GM23338 (cell line): ENCODE measurements around the gene ABI3. TPM values are rescaled to one million over a fixed set of nuclear protein-coding genes. Genes with fewer than 3 reads are reported as not detected.

ENCODE experiments used
- ATAC-seq: fragments of 200-7000 bp; cut with Tn5 transposase; 3 replicates; pipeline ENCODE4 v1.9.1; 2020
- DNase-seq: peaks from one replicate; pipeline ENCODE4 v3.0.0-alpha.2; 2015; ENCODE audit warnings: low spot score
- H2AFZ ChIP-seq: fragments of 200-600 bp; sonication (generic); 2 replicates; pipeline ENCODE4 v1.8.0; 2016; ENCODE audit warnings: antibody characterized with exemption, mild to moderate bottlenecking, moderate library complexity
- H3F3A ChIP-seq: fragments of 200-600 bp; sonication (generic); replicated peaks from 2 replicates; pipeline ENCODE4 v1.8.0; 2017; ENCODE audit warnings: antibody characterized with exemption, mixed run types, low read depth
- H3K27ac ChIP-seq: fragments of 200-600 bp; sonication (generic); 2 replicates; pipeline ENCODE4 v1.6.1; 2016; ENCODE audit warnings: low read depth
- H3K27me3 ChIP-seq: fragments of 200-600 bp; sonication (generic); 2 replicates; pipeline ENCODE4 v1.8.0; 2016; ENCODE audit warnings: mild to moderate bottlenecking, mixed run types, moderate library complexity; ENCODE audit not compliant: insufficient read depth
- H3K36me3 ChIP-seq: fragments of 200-600 bp; sonication (generic); 2 replicates; pipeline ENCODE4 v1.8.0; 2016; ENCODE audit warnings: mild to moderate bottlenecking; ENCODE audit not compliant: insufficient read depth
- H3K4me1 ChIP-seq: fragments of 200-600 bp; sonication (generic); 2 replicates; pipeline ENCODE4 v1.8.0; 2016; ENCODE audit warnings: mild to moderate bottlenecking, moderate library complexity; ENCODE audit not compliant: insufficient read depth
- H3K4me2 ChIP-seq: fragments of 200-600 bp; sonication (generic); 2 replicates; pipeline ENCODE4 v1.7.1; 2017; ENCODE audit warnings: mixed run types
- H3K4me3 ChIP-seq: fragments of 200-600 bp; sonication (generic); 2 replicates; pipeline ENCODE4 v1.6.1; 2016; ENCODE audit warnings: mixed run types
- H3K79me2 ChIP-seq: fragments of 200-600 bp; sonication (generic); replicated peaks from 2 replicates; pipeline ENCODE4 v1.8.0; 2017; ENCODE audit warnings: mild to moderate bottlenecking; ENCODE audit not compliant: insufficient read depth
- H3K9me2 ChIP-seq: fragments of 200-600 bp; sonication (generic); 2 replicates; pipeline ENCODE4 v1.8.0; 2017; ENCODE audit not compliant: insufficient read depth
- H4K20me1 ChIP-seq: fragments of 200-600 bp; sonication (generic); replicated peaks from 2 replicates; pipeline ENCODE4 v1.8.0; 2017; ENCODE audit warnings: mild to moderate bottlenecking; ENCODE audit not compliant: insufficient read depth
- H3K27ac Mint-ChIP-seq: 2 replicates; pipeline ENCODE4 v1.8.0; 2020; ENCODE audit warnings: inconsistent platforms, mild to moderate bottlenecking, moderate library complexity, mixed read lengths
- H3K27me3 Mint-ChIP-seq: 3 replicates; pipeline ENCODE4 v1.8.0; 2022; ENCODE audit warnings: low read depth, mild to moderate bottlenecking, moderate library complexity, mixed read lengths, inconsistent platforms; ENCODE audit not compliant: insufficient read depth, poor library complexity
- H3K36me3 Mint-ChIP-seq: 3 replicates; pipeline ENCODE4 v1.8.0; 2021; ENCODE audit warnings: low read depth, mild to moderate bottlenecking, inconsistent platforms, moderate library complexity, mixed read lengths
- H3K4me1 Mint-ChIP-seq: 3 replicates; pipeline ENCODE4 v1.8.0; 2020; ENCODE audit warnings: mild to moderate bottlenecking, inconsistent platforms, mixed read lengths
- H3K4me3 Mint-ChIP-seq: 3 replicates; pipeline ENCODE4 v1.8.0; 2021; ENCODE audit warnings: moderate library complexity, mild to moderate bottlenecking, inconsistent platforms, mixed read lengths
- H3K9me3 Mint-ChIP-seq: 3 replicates; pipeline ENCODE4 v1.8.0; 2020; ENCODE audit warnings: moderate library complexity, mild to moderate bottlenecking, inconsistent platforms, mixed read lengths
- JUNB ChIP-seq: IDR thresholded peaks from one replicate; pipeline ENCODE4 v1.6.1; 2016; ENCODE audit warnings: antibody characterized with exemption; ENCODE audit not compliant: unreplicated experiment
- POLR2AphosphoS5 ChIP-seq: IDR thresholded peaks from 2 replicates; pipeline ENCODE4 v1.6.1; 2016; ENCODE audit warnings: antibody characterized with exemption, low read depth
- STAT1 ChIP-seq: IDR thresholded peaks from one replicate; pipeline ENCODE4 v1.6.1; 2016; ENCODE audit warnings: antibody characterized with exemption; ENCODE audit not compliant: unreplicated experiment
- ZNF114 ChIP-seq: fragments of 250-450 bp; sonication (Bioruptor Pico); IDR thresholded peaks from 2 replicates; pipeline ENCODE4 v1.5.0; 2020; ENCODE audit warnings: mild to moderate bottlenecking, moderate library complexity
- polyA plus RNA-seq: library from polyadenylated mRNA; unstranded; fragments of >200 nt; fragmentation: Nextera tagmentation; extraction: Ambion mirVana; gene quantifications from 2 replicates; pipeline ENCODE4 v1.2.1, GENCODE V29; 2016
- total RNA-seq: library from RNA; depleted of rRNA; stranded (reverse); fragments of >200 nt; shearing (Covaris generic); gene quantifications from 2 replicates; pipeline ENCODE4 v1.2.3, GENCODE V29; 2014
- TF ChIP-seq, protein P1 (sequence below): fragments of 250-450 bp; sonication (Bioruptor Pico); IDR thresholded peaks from 2 replicates; pipeline ENCODE4 v1.5.0; 2020; ENCODE audit warnings: mild to moderate bottlenecking, moderate library complexity
- TF ChIP-seq, protein P2 (sequence below): IDR thresholded peaks from 2 replicates; pipeline ENCODE4 v1.6.1; 2016; ENCODE audit warnings: antibody characterized with exemption

ABI3 gene
- total and polyA plus RNA-seq, 2 experiments from 2014 or later = 1.8 to 3.0 TPM

DNA sequence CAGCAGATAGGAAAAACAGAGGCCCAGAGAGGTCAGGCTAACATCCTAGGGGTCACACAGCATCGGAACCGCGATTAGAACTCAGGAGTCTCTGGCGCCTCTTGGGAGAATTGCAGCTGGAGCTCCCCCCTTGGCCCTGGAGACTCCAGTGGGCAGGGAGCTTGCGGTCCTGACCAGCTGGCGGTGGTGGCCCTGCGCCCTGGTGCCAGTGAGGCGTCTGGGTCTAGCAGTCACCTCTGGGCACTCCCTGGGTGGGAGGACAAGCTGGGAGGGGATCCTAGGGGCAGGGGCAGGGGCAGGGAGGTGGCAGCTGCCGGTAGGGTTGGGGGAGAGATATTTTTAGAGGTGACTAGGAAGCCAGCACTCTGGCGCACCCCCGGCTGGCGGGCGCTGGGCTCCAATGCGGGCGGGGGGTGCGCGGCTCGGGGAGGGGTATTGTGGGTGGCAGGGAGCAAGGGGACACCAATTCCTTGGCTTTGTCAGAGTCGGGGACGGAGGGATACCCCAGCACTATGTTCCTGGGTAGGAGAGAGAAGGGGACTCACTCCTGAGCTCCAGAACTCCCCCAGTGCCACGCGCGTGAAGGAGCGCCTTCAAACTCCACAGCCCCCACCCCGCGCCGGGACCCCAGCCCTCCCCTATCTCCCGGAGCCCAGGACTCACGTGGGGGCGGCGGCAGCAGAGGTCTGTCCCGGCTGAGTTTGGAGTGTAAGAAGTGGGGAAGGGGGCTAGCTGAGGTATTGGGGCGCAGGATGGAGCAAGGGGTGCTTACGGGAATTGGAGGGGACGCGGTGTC is 19.5 kb downstream of the ABI3 start:
- Histone ChIP-seq H3K4me2 (peak overlapping the region; percentile 96), H3K27me3 (peaks cover 67% of the 10 kb centered on the region), H3K27ac (no peak overlapping the region), H3K36me3 (no peaks in the 10 kb centered on the region), H4K20me1 (no peaks in the 10 kb centered on the region), H3K4me3 (peak overlapping the region; percentile 91), H3K79me2 (no peaks in the 10 kb centered on the region), H3F3A (peaks cover 4% of the 10 kb centered on the region; the same call in 1 of the 2 replicates), H3K4me1 (peaks cover 16% of the 10 kb centered on the region; the same call in 1 of the 2 replicates), H2AFZ (peak overlapping the region; percentile 98), H3K9me2 (no peaks in the 10 kb centered on the region)
- DNase-seq = peak; percentile 40
- Mint-ChIP-seq H3K4me3 (peak overlapping the region; percentile 70), H3K27ac (no peak overlapping the region), H3K9me3 (no peaks in the 10 kb centered on the region), H3K4me1 (peaks cover 20% of the 10 kb centered on the region), H3K36me3 (no peaks in the 10 kb centered on the region; the same call in 2 of the 3 replicates), H3K27me3 (peaks cover 63% of the 10 kb centered on the region)
- peak; percentile 18 for ATAC-seq
- TF ChIP-seq, protein P1, sequence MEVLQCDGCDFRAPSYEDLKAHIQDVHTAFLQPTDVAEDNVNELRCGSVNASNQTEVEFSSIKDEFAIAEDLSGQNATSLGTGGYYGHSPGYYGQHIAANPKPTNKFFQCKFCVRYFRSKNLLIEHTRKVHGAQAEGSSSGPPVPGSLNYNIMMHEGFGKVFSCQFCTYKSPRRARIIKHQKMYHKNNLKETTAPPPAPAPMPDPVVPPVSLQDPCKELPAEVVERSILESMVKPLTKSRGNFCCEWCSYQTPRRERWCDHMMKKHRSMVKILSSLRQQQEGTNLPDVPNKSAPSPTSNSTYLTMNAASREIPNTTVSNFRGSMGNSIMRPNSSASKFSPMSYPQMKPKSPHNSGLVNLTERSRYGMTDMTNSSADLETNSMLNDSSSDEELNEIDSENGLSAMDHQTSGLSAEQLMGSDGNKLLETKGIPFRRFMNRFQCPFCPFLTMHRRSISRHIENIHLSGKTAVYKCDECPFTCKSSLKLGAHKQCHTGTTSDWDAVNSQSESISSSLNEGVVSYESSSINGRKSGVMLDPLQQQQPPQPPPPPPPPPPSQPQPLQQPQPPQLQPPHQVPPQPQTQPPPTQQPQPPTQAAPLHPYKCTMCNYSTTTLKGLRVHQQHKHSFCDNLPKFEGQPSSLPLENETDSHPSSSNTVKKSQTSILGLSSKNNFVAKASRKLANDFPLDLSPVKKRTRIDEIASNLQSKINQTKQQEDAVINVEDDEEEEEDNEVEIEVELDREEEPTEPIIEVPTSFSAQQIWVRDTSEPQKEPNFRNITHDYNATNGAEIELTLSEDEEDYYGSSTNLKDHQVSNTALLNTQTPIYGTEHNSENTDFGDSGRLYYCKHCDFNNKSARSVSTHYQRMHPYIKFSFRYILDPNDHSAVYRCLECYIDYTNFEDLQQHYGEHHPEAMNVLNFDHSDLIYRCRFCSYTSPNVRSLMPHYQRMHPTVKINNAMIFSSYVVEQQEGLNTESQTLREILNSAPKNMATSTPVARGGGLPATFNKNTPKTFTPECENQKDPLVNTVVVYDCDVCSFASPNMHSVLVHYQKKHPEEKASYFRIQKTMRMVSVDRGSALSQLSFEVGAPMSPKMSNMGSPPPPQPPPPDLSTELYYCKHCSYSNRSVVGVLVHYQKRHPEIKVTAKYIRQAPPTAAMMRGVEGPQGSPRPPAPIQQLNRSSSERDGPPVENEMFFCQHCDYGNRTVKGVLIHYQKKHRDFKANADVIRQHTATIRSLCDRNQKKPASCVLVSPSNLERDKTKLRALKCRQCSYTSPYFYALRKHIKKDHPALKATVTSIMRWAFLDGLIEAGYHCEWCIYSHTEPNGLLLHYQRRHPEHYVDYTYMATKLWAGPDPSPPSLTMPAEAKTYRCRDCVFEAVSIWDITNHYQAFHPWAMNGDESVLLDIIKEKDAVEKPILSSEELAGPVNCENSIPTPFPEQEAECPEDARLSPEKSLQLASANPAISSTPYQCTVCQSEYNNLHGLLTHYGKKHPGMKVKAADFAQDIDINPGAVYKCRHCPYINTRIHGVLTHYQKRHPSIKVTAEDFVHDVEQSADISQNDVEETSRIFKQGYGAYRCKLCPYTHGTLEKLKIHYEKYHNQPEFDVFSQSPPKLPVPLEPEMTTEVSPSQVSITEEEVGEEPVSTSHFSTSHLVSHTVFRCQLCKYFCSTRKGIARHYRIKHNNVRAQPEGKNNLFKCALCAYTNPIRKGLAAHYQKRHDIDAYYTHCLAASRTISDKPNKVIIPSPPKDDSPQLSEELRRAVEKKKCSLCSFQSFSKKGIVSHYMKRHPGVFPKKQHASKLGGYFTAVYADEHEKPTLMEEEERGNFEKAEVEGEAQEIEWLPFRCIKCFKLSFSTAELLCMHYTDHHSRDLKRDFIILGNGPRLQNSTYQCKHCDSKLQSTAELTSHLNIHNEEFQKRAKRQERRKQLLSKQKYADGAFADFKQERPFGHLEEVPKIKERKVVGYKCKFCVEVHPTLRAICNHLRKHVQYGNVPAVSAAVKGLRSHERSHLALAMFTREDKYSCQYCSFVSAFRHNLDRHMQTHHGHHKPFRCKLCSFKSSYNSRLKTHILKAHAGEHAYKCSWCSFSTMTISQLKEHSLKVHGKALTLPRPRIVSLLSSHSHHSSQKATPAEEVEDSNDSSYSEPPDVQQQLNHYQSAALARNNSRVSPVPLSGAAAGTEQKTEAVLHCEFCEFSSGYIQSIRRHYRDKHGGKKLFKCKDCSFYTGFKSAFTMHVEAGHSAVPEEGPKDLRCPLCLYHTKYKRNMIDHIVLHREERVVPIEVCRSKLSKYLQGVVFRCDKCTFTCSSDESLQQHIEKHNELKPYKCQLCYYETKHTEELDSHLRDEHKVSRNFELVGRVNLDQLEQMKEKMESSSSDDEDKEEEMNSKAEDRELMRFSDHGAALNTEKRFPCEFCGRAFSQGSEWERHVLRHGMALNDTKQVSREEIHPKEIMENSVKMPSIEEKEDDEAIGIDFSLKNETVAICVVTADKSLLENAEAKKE (CRISPR knock-in tag) = no peak
- TF ChIP-seq, protein P2, sequence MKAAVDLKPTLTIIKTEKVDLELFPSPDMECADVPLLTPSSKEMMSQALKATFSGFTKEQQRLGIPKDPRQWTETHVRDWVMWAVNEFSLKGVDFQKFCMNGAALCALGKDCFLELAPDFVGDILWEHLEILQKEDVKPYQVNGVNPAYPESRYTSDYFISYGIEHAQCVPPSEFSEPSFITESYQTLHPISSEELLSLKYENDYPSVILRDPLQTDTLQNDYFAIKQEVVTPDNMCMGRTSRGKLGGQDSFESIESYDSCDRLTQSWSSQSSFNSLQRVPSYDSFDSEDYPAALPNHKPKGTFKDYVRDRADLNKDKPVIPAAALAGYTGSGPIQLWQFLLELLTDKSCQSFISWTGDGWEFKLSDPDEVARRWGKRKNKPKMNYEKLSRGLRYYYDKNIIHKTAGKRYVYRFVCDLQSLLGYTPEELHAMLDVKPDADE = no peak
- TF ChIP-seq JUNB (no peak), STAT1 (no peak), ZNF114 (CRISPR knock-in tag) (no peak), POLR2AphosphoS5 (no peak)
